ENCODE measurements around the gene PLCL1.
"Not testable (repeated sequence)": the region's sequence is repeated elsewhere in the genome, so short reads cannot be mapped to it uniquely, and the experiment has no call there.

The PLCL1 gene

GRCh38 chr2:198137733-198138132, 333.3 kb downstream of the PLCL1 start:
- no peak for DNase-seq

- no peak for DNase-seq
These were observed 337.3 kb downstream of the PLCL1 start for GRCh38 chr2:198141726-198142125.

GRCh38 chr2:198143156-198143555, 338.8 kb downstream of the PLCL1 start:
- DNase-seq = no peak

- no peak for DNase-seq
These were observed 339.4 kb downstream of the PLCL1 start for GRCh38 chr2:198143793-198144192.

- no peak for DNase-seq
These were observed 340.3 kb downstream of the PLCL1 start for GRCh38 chr2:198144660-198145059.

GRCh38 chr2:198146346-198146940, 342.1 kb downstream of the PLCL1 start:
- no peak for DNase-seq

GRCh38 chr2:198157314-198157713, 352.9 kb downstream of the PLCL1 start:
- DNase-seq = no peak

GRCh38 chr2:198161151-198161550, 356.8 kb downstream of the PLCL1 start:
- DNase-seq = no peak

- no peak for DNase-seq
These were observed 357.9 kb downstream of the PLCL1 start for GRCh38 chr2:198162276-198162675.

GRCh38 chr2:198164843-198165242, 360.4 kb downstream of the PLCL1 start:
- no peak for DNase-seq

- no peak for DNase-seq
These were observed 360.9 kb downstream of the PLCL1 start for GRCh38 chr2:198165289-198165688.

GRCh38 chr2:198167346-198167745, 363.0 kb downstream of the PLCL1 start:
- no peak for DNase-seq

- DNase-seq = no peak
These were observed 364.3 kb downstream of the PLCL1 start for GRCh38 chr2:198168651-198169050.

- DNase-seq = no peak
These were observed 368.8 kb downstream of the PLCL1 start for GRCh38 chr2:198173242-198173641.

- DNase-seq = no peak
These were observed 369.5 kb downstream of the PLCL1 start for GRCh38 chr2:198173864-198174263.

- DNase-seq = no peak
These were observed 370.9 kb downstream of the PLCL1 start for GRCh38 chr2:198175271-198175670.

- DNase-seq = no peak
These were observed 372.6 kb downstream of the PLCL1 start for GRCh38 chr2:198177040-198177439.

- DNase-seq = no peak
These were observed 374.4 kb downstream of the PLCL1 start for GRCh38 chr2:198178766-198179165.

GRCh38 chr2:198186257-198186656, 381.9 kb downstream of the PLCL1 start:
- no peak for DNase-seq

GRCh38 chr2:198187841-198188240, 383.4 kb downstream of the PLCL1 start:
- DNase-seq = no peak

GRCh38 chr2:198188982-198189381, 384.6 kb downstream of the PLCL1 start:
- DNase-seq = no peak

- DNase-seq = no peak
These were observed 387.3 kb downstream of the PLCL1 start for GRCh38 chr2:198191651-198192050.

- not testable (repeated sequence) for DNase-seq
These were observed 392.2 kb downstream of the PLCL1 start for GRCh38 chr2:198196556-198196955.
